H1 (cell line): ENCODE results near the gene A4GALT. TPM values are rescaled to one million over a fixed set of nuclear protein-coding genes. Genes with fewer than 3 reads are reported as not detected.

Experiments
- CTCF ChIA-PET: fragments of 300-600 bp; sonication (Branson Sonifier 250); formaldehyde crosslinking; loops from one replicate; lab custom pipeline; 2021; ENCODE audit not compliant: partially characterized antibody; lab: Charles Lee
- POLR2A ChIA-PET: fragments of 300-600 bp; sonication (Branson Sonifier 250); formaldehyde crosslinking; loops from one replicate; lab custom pipeline; 2021; ENCODE audit warnings: inconsistent platforms; ENCODE audit not compliant: partially characterized antibody; lab: Charles Lee
- DNase-seq, 2 experiments: peaks; one replicate each; pipeline versions ENCODE4 v3.0.0 to v3.0.0-alpha.2; 2010 to 2022; ENCODE audit warnings: low spot score in 2 of 2, low read depth in 1 of 2, mixed read lengths in 1 of 2
- FAIRE-seq: peaks from 2 replicates; lab custom pipeline; 2011; peaks lifted over from hg19 to GRCh38; lab: Jason Lieb, UNC
- H2AFZ ChIP-seq: 2 replicates; pipeline ENCODE4 v1.8.1; 2012; ENCODE audit warnings: low read length, inconsistent platforms
- H2AK5ac ChIP-seq: 2 replicates; pipeline ENCODE4 v1.6.1; 2013; ENCODE audit warnings: low read depth, low read length
- H2BK120ac ChIP-seq: replicated peaks from 2 replicates; pipeline ENCODE3; 2013; ENCODE audit warnings: low read depth, low read length, inconsistent platforms
- H2BK12ac ChIP-seq: 2 replicates; pipeline ENCODE4 v1.6.1; 2013; ENCODE audit warnings: low read depth, low read length
- H2BK15ac ChIP-seq: 2 replicates; pipeline ENCODE4 v1.6.1; 2013; ENCODE audit warnings: low read length
- H2BK20ac ChIP-seq: 2 replicates; pipeline ENCODE4 v1.6.1; 2013; ENCODE audit warnings: low read length
- H2BK5ac ChIP-seq: 2 replicates; pipeline ENCODE4 v1.6.1; 2013; ENCODE audit warnings: low read depth, low read length
- H3K14ac ChIP-seq: 2 replicates; pipeline ENCODE4 v1.6.1; 2013; ENCODE audit warnings: inconsistent platforms; ENCODE audit not compliant: insufficient read length
- H3K18ac ChIP-seq: 2 replicates; pipeline ENCODE4 v1.6.1; 2013; ENCODE audit warnings: low read length; ENCODE audit errors: extremely low read depth
- H3K23ac ChIP-seq: 2 replicates; pipeline ENCODE4 v1.6.1; 2013; ENCODE audit warnings: inconsistent platforms; ENCODE audit not compliant: insufficient read length
- H3K23me2 ChIP-seq: 2 replicates; pipeline ENCODE4 v1.6.1; 2013; ENCODE audit warnings: low read depth, low read length
- H3K27ac ChIP-seq: 2 replicates; pipeline ENCODE4 v1.6.1; 2011; ENCODE audit warnings: low read depth, low read length, inconsistent platforms
- H3K27me3 ChIP-seq, 4 experiments: replicated peaks in 1 of 4; 1 replicate in 1 of 4; 2 replicates in 3 of 4; pipeline versions ENCODE4 v1.6.1 to v1.8.1; 2011 to 2013; ENCODE audit warnings: low read length in 3 of 4, mild to moderate bottlenecking in 3 of 4, inconsistent platforms in 2 of 4, mixed read lengths in 2 of 4, moderate library complexity in 1 of 4; ENCODE audit not compliant: control insufficient read depth in 3 of 4, insufficient read depth in 3 of 4; ENCODE audit errors: extremely low read depth in 1 of 4
- H3K36me3 ChIP-seq, 4 experiments: 2 replicates each; pipeline versions ENCODE4 v1.6.1 to v1.8.1; 2011 to 2013; ENCODE audit warnings: mild to moderate bottlenecking in 4 of 4, low read length in 3 of 4, moderate library complexity in 2 of 4, control low read depth in 1 of 4, inconsistent platforms in 1 of 4; ENCODE audit not compliant: insufficient read depth in 4 of 4, control insufficient read depth in 2 of 4
- H3K4ac ChIP-seq: replicated peaks from 2 replicates; pipeline ENCODE3; 2013; ENCODE audit warnings: low read length, low read depth, mixed read lengths, inconsistent platforms; ENCODE audit not compliant: insufficient read length
- H3K4me1 ChIP-seq, 4 experiments: replicated peaks in 1 of 4; 1 replicate in 1 of 4; 2 replicates in 3 of 4; pipeline versions ENCODE4 v1.6.1 to v1.8.1; 2011 to 2013; ENCODE audit warnings: low read length in 3 of 4, inconsistent platforms in 2 of 4, mixed read lengths in 1 of 4; ENCODE audit not compliant: insufficient read depth in 4 of 4, control insufficient read depth in 3 of 4
- H3K4me2 ChIP-seq, 2 experiments: 2 replicates each; pipeline versions ENCODE4 v1.6.1 to v1.8.1; 2011 to 2013; ENCODE audit warnings: low read depth in 2 of 2, low read length in 2 of 2, control low read depth in 1 of 2, inconsistent platforms in 1 of 2, mild to moderate bottlenecking in 1 of 2; ENCODE audit not compliant: insufficient read depth in 1 of 2
- H3K4me3 ChIP-seq, 4 experiments: fragments of 200-600, 300-600 bp in 1 of 4; sonication (generic), shearing (Covaris generic), sonication (Bioruptor Twin) in 1 of 4; 2 replicates each; pipeline versions ENCODE4 v1.5.1 to v1.8.1; 2011 to 2016; ENCODE audit warnings: low read length in 4 of 4, low read depth in 3 of 4, control low read depth in 2 of 4, inconsistent platforms in 2 of 4, mild to moderate bottlenecking in 2 of 4, mixed read lengths in 1 of 4, moderate library complexity in 1 of 4; ENCODE audit not compliant: insufficient read depth in 2 of 4; ENCODE audit errors: extremely low read depth in 1 of 4
- H3K56ac ChIP-seq: replicated peaks from 2 replicates; pipeline ENCODE3; 2013; ENCODE audit warnings: low read depth, mild to moderate bottlenecking, mixed read lengths, low read length, inconsistent platforms; ENCODE audit not compliant: insufficient read length
- H3K79me1 ChIP-seq: 2 replicates; pipeline ENCODE4 v1.6.1; 2013; ENCODE audit warnings: low read depth, low read length, control low read depth
- H3K79me2 ChIP-seq, 2 experiments: 2 replicates each; pipeline versions ENCODE4 v1.6.1 to v1.8.1; 2012 to 2013; ENCODE audit warnings: low read length in 2 of 2, mild to moderate bottlenecking in 2 of 2, inconsistent platforms in 1 of 2; ENCODE audit not compliant: insufficient read depth in 2 of 2, control insufficient read depth in 1 of 2
- H3K9ac ChIP-seq, 4 experiments: replicated peaks in 1 of 4; 1 replicate in 1 of 4; 2 replicates in 3 of 4; pipeline versions ENCODE4 v1.6.1 to v1.8.1; 2011 to 2013; ENCODE audit warnings: low read depth in 3 of 4, low read length in 3 of 4, control low read depth in 2 of 4, mild to moderate bottlenecking in 2 of 4, moderate library complexity in 2 of 4, inconsistent platforms in 1 of 4; ENCODE audit errors: extremely low read depth in 1 of 4
- H3K9me3 ChIP-seq, 2 experiments: 2 replicates each; pipeline versions ENCODE4 v1.6.1 to v1.8.1; 2012 to 2013; ENCODE audit warnings: mild to moderate bottlenecking in 2 of 2, moderate library complexity in 2 of 2, control low read depth in 1 of 2, inconsistent platforms in 1 of 2, low read depth in 1 of 2, low read length in 1 of 2, mixed read lengths in 1 of 2; ENCODE audit not compliant: insufficient read depth in 2 of 2
- H4K20me1 ChIP-seq, 2 experiments: replicated peaks in 1 of 2; 2 replicates each; pipeline versions ENCODE3 to v1.8.1; 2011 to 2013; ENCODE audit warnings: inconsistent platforms in 2 of 2, low read length in 2 of 2, mild to moderate bottlenecking in 1 of 2; ENCODE audit not compliant: insufficient read depth in 2 of 2, control insufficient read depth in 1 of 2
- H4K5ac ChIP-seq: 2 replicates; pipeline ENCODE4 v1.6.1; 2013; ENCODE audit warnings: low read length, low read depth, mixed read lengths, inconsistent platforms; ENCODE audit not compliant: insufficient read length
- H4K8ac ChIP-seq: 2 replicates; pipeline ENCODE4 v1.8.0; 2013; ENCODE audit warnings: mild to moderate bottlenecking, moderate library complexity, low read length, inconsistent platforms; ENCODE audit not compliant: insufficient read depth; ENCODE audit errors: extremely low read depth
- H4K91ac ChIP-seq: replicated peaks from 2 replicates; pipeline ENCODE3; 2013; ENCODE audit warnings: low read length, mixed read lengths, inconsistent platforms; ENCODE audit not compliant: insufficient read length
- HDAC2 ChIP-seq, 2 experiments: fragments of 300-600 bp in 1 of 2; sonication (generic) in 1 of 2; IDR thresholded peaks; 2 replicates each; pipeline ENCODE4 v1.6.1; 2011 to 2012; ENCODE audit warnings: low read depth in 2 of 2, low read length in 2 of 2, mild to moderate bottlenecking in 2 of 2, moderate library complexity in 2 of 2, borderline replicate concordance in 1 of 2, inconsistent platforms in 1 of 2
- POLR2AphosphoS5 ChIP-seq: IDR thresholded peaks from 2 replicates; pipeline ENCODE4 v1.6.1; 2011; ENCODE audit warnings: low read depth, low read length
- TEAD4 ChIP-seq: IDR thresholded peaks from 2 replicates; pipeline ENCODE4 v1.6.1; 2012; ENCODE audit warnings: low read depth, low read length, inconsistent platforms, mixed read lengths
- YY1 ChIP-seq: IDR thresholded peaks from 2 replicates; pipeline ENCODE4 v1.6.1; 2011; ENCODE audit warnings: low read depth, mild to moderate bottlenecking, low read length
- WGBS, 2 experiments: shearing (Covaris generic) in 1 of 2; methylation state at CpG; one replicate each; pipeline versions ENCODE4 v1.1.6 to v1.1.7; 2013 to 2015; ENCODE audit warnings: low lambda C conversion rate in 2 of 2, mixed read lengths in 2 of 2, inconsistent platforms in 1 of 2, low coverage in 1 of 2, missing lambda C conversion rate in 1 of 2; ENCODE audit not compliant: insufficient replicate concordance in 2 of 2, insufficient coverage in 1 of 2, insufficient read length in 1 of 2; ENCODE audit errors: extremely low coverage in 1 of 2, missing lambda C conversion rate in 1 of 2; 5-methylcytosine and 5-hydroxymethylcytosine counted together
- polyA plus RNA-seq, 7 experiments: library from polyadenylated mRNA; depleted of rRNA in 3 of 7; stranded (reverse) in 5 of 7; unstranded in 2 of 7; fragments of >200 nt in 5 of 7; fragments of 200-250 nt in 2 of 7; gene quantifications; 1 replicate in 5 of 7; 2 replicates in 1 of 7; 4 replicates in 1 of 7; pipeline versions ENCODE4 v1.2.1 to v1.2.3, GENCODE V29; 2011 to 2013; ENCODE audit warnings: missing spikeins in 2 of 7, mixed read lengths in 2 of 7
- total RNA-seq: library from RNA; stranded (reverse); fragmentation: NEBNext Ultra II Directional; extraction: Animal tissue kit (Norgen Biotek cat#: 25700); gene quantifications from 2 replicates; pipeline ENCODE4 v1.2.1, GENCODE V29; 2021

A4GALT gene
- total and polyA plus RNA-seq, 2 of the 8 experiments (the other 6 are each of a cell fraction or from before 2014, with no cell fraction given) = 7.2 to 13.8 TPM

DNA sequence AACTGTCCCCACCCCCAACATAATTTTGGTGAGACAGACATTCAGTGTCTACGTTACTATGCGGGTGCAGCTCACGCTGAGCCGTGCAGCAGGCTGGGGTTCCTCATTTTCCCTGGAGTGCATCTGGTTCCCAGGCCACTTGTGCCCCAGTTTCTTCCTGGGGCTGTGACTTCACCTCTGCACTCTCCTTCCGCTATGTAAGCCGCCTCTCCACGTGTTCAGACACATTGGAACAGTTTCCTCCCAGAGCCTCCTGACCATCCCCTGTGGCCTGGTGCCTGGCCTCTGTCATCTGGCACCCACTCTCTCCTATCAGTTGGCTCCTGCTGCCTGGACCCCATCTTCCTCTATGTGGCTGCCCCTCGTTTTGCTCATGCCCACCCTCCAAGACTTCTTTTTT, 46.2 kb upstream of the A4GALT start:
- Histone ChIP-seq H3K27ac (no peak overlapping the region), H3K4me2 (no peak overlapping the region), H2AFZ (no peak overlapping the region), H4K5ac (no peak overlapping the region), H2BK5ac (no peak overlapping the region), H3K56ac (no peak overlapping the region), H2BK20ac (no peak overlapping the region), H3K79me1 (no peaks in the 10 kb centered on the region), H3K23ac (no peak overlapping the region), H3K27me3 (no peaks in the 10 kb centered on the region), H3K4ac (no peak overlapping the region), H3K4me3 (no peak overlapping the region), H3K18ac (no peak overlapping the region), H3K23me2 (no peaks in the 10 kb centered on the region), H4K91ac (no peak overlapping the region), H4K20me1 (no peaks in the 10 kb centered on the region), H2BK15ac (no peak overlapping the region), H3K36me3 (no peaks in the 10 kb centered on the region), H3K79me2 (no peaks in the 10 kb centered on the region), H3K4me1 (no peaks in the 10 kb centered on the region; a peak in 1 of 7 replicates), H3K9ac (no peak overlapping the region), H2BK120ac (no peak overlapping the region), H2AK5ac (no peak overlapping the region), H2BK12ac (no peak overlapping the region), H3K9me3 (no peaks in the 10 kb centered on the region), H4K8ac (no peak overlapping the region; the same call in 1 of the 2 replicates), H3K14ac (no peak overlapping the region)
- CTCF ChIA-PET = no interaction called here
- no peak for DNase-seq
- FAIRE-seq = no peak
- WGBS, 2 experiments = 91% methylated on average over 8 of the region's 8 CpGs; no CpG with 5 or more reads in 1 of the 2 experiments
- POLR2A ChIA-PET = interaction anchor here (2.1 kb wide), 1 partner anchor 12 kb away, joined by 4 read pairs; no protein-coding TSS in a partner anchor
- TF ChIP-seq YY1 = no peak
- no peak for TF ChIP-seq TEAD4
- TF ChIP-seq HDAC2 (IDR thresholded peaks at IDR 0.05; ENCODE audit: borderline replicate concordance in 1 of 2, low read depth in 2 of 2, low read length in 2 of 2) = no peak
- TF ChIP-seq POLR2AphosphoS5 = no peak
